Colonic mucosa (tissue), 4 donors: ENCODE measurements around the gene DSTN. TPM values are rescaled to one million over a fixed set of nuclear protein-coding genes. Genes with fewer than 3 reads are reported as not detected.

Source experiments
- DNase-seq: peaks from one replicate; pipeline ENCODE4 v3.0.0-alpha.2; 2020
- H3K27ac ChIP-seq: fragments of 200-600 bp; one replicate; pipeline ENCODE4 v1.8.0; 2021
- H3K27me3 ChIP-seq: fragments of 200-600 bp; one replicate; pipeline ENCODE4 v1.8.0; 2021
- H3K36me3 ChIP-seq: fragments of 200-600 bp; one replicate; pipeline ENCODE4 v1.8.0; 2021
- H3K4me1 ChIP-seq: fragments of 200-600 bp; one replicate; pipeline ENCODE4 v1.8.0; 2021; ENCODE audit warnings: mild to moderate bottlenecking
- H3K4me3 ChIP-seq: fragments of 200-600 bp; one replicate; pipeline ENCODE4 v1.8.0; 2021
- H3K9ac ChIP-seq, 2 donors: one replicate each; pipeline ENCODE4 v1.7.0; 2013; ENCODE audit warnings: control low read depth in 2 of 2, low read depth in 2 of 2, low read length in 2 of 2
- H3K9me3 ChIP-seq: fragments of 200-600 bp; one replicate; pipeline ENCODE4 v1.8.0; 2021
- intact Hi-C: fragments of 100-400 bp; cut with DNase I; formaldehyde crosslinking; loops from one replicate; pipeline ENCODE4 v1.14.1; 2022
- total RNA-seq, 2 donors: library from RNA; stranded (reverse); fragmentation: NEBNext Ultra II Directional in 1 of 2; extraction: Animal tissue kit (Norgen Biotek cat#: 25700) in 1 of 2; gene quantifications; one replicate each; pipeline ENCODE4 v1.2.1, GENCODE V29; 2021
- TF ChIP-seq, protein P1 (sequence below): fragments of 200-600 bp; IDR thresholded peaks from one replicate; pipeline ENCODE4 v1.8.0; 2022; ENCODE audit warnings: antibody characterized with exemption, mild to moderate bottlenecking
- donor health status: healthy.
- donor health status: DM: no; HTN: no; CAD: no.
- donor health status: DM: no; HTN: no; CAD: no.

Gene DSTN
- total RNA-seq, 2 donors from 2014 or later, result 247 to 437 TPM

DNA sequence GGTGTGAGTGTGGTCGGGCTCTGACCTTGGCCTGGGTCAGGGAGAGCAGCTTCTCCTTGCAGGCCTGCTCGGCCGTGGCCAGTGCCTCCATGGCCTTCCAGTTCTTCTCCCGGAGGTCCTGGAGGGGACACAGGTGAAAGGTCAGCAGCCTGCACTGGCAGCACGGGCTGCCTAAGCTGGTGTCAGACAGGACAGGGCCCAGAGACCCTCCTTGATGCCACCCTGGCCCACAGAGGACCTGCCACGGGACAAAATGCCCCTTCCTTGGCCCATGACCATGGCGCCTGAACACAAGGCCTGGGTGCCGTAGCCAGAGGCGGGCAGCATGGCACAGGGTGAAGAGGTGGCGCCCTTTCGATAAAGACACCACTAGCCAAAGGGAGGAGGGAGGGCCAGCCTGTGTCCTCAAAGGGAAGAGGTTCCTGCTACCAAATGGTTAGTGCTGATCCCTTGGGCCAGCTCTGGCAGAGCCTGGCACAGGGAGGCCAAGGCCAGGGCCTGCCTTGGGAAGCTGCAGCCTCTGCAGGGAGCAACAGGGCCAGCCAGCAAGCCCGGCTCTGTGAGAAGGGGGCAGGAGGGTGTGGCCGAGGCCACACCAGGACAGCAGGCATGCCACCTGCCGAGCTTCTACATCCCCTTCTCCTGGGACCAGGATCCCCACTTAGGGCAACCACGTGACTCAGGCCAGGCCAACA, 54.8 kb downstream of the DSTN start:
- Histone ChIP-seq H3K27me3 (no peaks in the 10 kb centered on the region), H3K27ac (no peak overlapping the region), H3K4me3 (no peak overlapping the region), H3K9me3 (no peaks in the 10 kb centered on the region), H3K9ac (no peak overlapping the region), H3K4me1 (peaks cover 7% of the 10 kb centered on the region), H3K36me3 (peaks cover 51% of the 10 kb centered on the region)
- intact Hi-C loops, result no loop called here
- TF ChIP-seq, protein P1, sequence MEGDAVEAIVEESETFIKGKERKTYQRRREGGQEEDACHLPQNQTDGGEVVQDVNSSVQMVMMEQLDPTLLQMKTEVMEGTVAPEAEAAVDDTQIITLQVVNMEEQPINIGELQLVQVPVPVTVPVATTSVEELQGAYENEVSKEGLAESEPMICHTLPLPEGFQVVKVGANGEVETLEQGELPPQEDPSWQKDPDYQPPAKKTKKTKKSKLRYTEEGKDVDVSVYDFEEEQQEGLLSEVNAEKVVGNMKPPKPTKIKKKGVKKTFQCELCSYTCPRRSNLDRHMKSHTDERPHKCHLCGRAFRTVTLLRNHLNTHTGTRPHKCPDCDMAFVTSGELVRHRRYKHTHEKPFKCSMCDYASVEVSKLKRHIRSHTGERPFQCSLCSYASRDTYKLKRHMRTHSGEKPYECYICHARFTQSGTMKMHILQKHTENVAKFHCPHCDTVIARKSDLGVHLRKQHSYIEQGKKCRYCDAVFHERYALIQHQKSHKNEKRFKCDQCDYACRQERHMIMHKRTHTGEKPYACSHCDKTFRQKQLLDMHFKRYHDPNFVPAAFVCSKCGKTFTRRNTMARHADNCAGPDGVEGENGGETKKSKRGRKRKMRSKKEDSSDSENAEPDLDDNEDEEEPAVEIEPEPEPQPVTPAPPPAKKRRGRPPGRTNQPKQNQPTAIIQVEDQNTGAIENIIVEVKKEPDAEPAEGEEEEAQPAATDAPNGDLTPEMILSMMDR, result no peak
- no peak for DNase-seq

DNA sequence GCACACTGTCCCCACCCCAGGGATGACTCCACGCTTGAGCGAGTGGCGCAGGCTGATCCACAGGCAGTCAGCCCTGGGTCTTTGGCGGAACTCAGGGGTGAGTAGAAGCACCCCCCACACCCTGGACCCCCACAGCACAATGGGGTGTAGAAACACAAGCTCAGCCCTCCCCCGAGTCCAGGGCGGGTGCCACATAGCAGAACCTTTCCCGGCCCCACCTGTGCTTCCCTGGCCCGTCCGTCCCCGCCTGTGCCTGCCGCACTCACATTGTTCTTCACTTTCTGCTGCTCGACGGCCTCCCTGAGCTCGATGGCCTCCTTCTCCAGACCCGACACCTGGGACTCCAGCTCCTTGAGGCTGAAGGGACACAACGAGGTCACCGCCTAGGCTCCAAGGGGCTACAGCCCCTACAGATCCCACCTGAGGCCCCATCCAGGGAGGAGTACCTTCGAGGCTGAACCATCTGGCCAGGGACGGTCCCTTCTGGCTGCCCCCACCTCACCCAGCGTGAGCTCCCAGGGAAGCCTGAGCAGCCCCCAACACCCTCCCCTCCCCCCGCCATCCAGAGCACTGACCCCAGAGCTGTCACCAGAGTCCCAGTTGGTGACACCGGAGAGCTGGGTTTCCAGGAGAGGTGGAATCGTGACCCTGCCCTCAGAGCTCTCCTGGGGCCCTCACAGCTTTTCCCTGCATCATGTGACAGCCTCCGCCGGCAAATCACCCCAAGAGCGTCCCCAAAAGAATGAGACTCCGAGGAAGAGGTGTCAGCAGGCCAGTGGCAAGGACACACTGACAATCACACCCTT, 55.6 kb downstream of the DSTN start:
- Histone ChIP-seq H3K4me3 (no peak overlapping the region), H3K27me3 (no peaks in the 10 kb centered on the region), H3K9me3 (no peaks in the 10 kb centered on the region), H3K4me1 (peaks cover 7% of the 10 kb centered on the region), H3K36me3 (peaks cover 51% of the 10 kb centered on the region), H3K9ac (no peak overlapping the region), H3K27ac (no peak overlapping the region)
- no peak for DNase-seq
- intact Hi-C loops, result no loop called here
- TF ChIP-seq, protein P1, result no peak

DNA sequence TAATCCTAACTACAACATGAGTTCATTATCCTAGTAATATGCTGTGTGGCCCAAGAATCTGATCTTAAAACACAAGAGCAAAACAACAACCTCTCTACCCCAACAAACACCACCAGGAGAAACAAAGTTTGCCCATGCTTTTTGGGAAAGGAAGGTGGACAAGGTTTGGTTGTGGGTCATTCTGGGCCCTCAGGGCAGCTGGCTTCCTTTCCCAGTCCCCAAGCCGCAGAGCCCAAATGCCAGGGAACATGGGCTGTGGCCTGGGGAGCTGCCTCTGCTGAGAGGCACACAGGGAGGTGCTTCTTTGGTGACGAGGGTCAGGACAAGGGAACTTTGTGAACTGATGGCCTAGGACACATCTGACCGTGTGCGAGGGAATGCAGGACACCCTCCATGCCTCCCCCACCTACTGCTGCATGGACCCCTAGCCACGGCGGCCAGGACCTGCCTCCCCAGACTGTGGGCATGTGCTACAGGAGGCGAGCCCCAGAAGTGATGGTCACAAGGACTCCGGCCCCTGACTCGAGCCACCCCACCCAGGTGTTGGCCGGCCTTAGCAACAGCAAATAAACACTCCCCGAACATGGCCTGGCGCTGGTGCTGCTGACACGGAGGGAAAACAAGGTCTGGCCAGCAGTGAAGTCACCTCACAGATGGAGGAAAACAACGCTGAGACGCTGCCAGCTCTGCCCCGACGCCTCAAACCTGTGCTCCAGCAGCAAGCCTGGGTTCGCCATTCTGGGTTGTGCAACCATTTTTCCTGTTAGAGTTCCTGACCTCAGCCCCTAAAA, 56.5 kb downstream of the DSTN start:
- intact Hi-C loops, result no loop called here
- no peaks in the 10 kb centered on the region for H3K27me3 ChIP-seq
- no peak overlapping the region for H3K27ac ChIP-seq
- H3K36me3 ChIP-seq, result peaks cover 55% of the 10 kb centered on the region
- TF ChIP-seq, protein P1, result no peak
- peaks cover 7% of the 10 kb centered on the region for H3K4me1 ChIP-seq
- H3K9me3 ChIP-seq, result no peaks in the 10 kb centered on the region
- H3K9ac ChIP-seq, result no peak overlapping the region
- DNase-seq, result no peak
- no peak overlapping the region for H3K4me3 ChIP-seq

DNA sequence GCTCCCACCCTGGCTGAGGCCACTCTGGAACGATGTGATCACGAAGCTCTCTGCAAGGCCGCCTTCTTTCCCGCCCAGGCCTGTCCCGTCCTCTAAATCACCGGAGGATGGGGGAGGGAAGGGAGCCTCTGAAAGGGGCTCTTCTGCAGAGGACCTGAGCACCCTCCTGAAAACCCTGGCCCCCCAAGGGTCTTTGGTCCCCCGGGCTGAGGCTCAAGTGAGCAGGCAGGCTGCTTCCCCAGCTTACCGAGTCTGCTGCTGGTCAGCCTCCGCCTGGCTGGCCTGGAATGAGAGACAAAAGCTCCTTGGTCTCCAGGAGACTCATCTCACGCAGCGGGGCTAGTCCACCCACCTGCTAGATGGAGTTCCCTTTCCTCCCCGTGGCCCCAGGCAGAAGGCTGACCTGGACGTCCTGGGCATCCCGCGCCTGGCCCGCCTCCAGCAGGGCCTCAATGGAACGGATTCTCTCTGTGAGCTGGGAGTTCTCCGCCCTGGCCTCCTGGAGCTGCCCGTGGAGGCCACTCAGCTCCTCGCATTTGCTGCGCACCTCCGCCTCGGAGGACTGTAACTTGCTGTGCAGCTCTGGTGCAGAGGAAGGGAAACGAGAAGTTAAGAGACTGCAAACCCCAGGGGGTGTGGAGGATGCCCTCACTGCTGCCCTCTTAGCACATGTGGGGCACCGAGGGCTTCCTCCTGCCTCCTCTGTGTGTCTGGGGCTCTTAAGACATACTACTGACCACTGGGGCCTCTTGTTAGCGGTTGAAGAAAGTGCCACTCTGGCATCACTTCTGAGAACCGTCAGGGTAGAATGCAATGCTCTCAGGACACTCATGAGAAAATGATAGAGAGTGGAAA, 57.5 kb downstream of the DSTN start:
- Histone ChIP-seq H3K4me3 (no peak overlapping the region), H3K4me1 (peaks cover 7% of the 10 kb centered on the region), H3K27ac (no peak overlapping the region), H3K27me3 (no peaks in the 10 kb centered on the region), H3K9me3 (no peaks in the 10 kb centered on the region), H3K9ac (no peak overlapping the region), H3K36me3 (peaks cover 50% of the 10 kb centered on the region)
- TF ChIP-seq, protein P1, result no peak
- no peak for DNase-seq
- intact Hi-C loops, result no loop called here
